HepG2 (cell line): ENCODE results near the gene TCF23. TPM values are rescaled to one million over a fixed set of nuclear protein-coding genes. Genes with fewer than 3 reads are reported as not detected.

Source experiments
- BATF2 ChIP-seq: sonication (generic); formaldehyde crosslinking; IDR thresholded peaks from 2 replicates; pipeline ENCODE4 v1.8.0; 2022; ENCODE audit warnings: mild to moderate bottlenecking, missing genetic modification reagents, moderate library complexity
- BRCA1 ChIP-seq: sonication (generic); formaldehyde crosslinking; IDR thresholded peaks from 2 replicates; pipeline ENCODE4 v1.4.0; 2020; ENCODE audit warnings: missing genetic modification reagents
- GZF1 ChIP-seq: sonication (generic); formaldehyde crosslinking; IDR thresholded peaks from 2 replicates; pipeline ENCODE4 v1.5.1; 2020; ENCODE audit warnings: mild to moderate bottlenecking, missing genetic modification reagents
- HOXA7 ChIP-seq: sonication (generic); formaldehyde crosslinking; IDR thresholded peaks from 2 replicates; pipeline ENCODE4 v1.8.1; 2022; ENCODE audit warnings: mild to moderate bottlenecking, missing genetic modification reagents, moderate library complexity
- JDP2 ChIP-seq: sonication (generic); formaldehyde crosslinking; IDR thresholded peaks from 2 replicates; pipeline ENCODE4 v1.8.1; 2022; ENCODE audit warnings: missing genetic modification reagents, borderline replicate concordance
- KDM5B ChIP-seq: sonication (generic); formaldehyde crosslinking; IDR thresholded peaks from 2 replicates; pipeline ENCODE4 v1.4.0; 2020; ENCODE audit warnings: missing genetic modification reagents, mild to moderate bottlenecking, borderline replicate concordance
- KIAA2018 ChIP-seq: sonication (generic); formaldehyde crosslinking; IDR thresholded peaks from 2 replicates; pipeline ENCODE4 v1.5.0; 2020; ENCODE audit warnings: mild to moderate bottlenecking, missing genetic modification reagents, borderline replicate concordance
- PBX2 ChIP-seq: IDR thresholded peaks from 2 replicates; pipeline ENCODE4 v1.6.1; 2016; ENCODE audit warnings: control low read depth
- STAT6 ChIP-seq: sonication (generic); formaldehyde crosslinking; IDR thresholded peaks from 2 replicates; pipeline ENCODE4 v1.4.0; 2020; ENCODE audit warnings: missing genetic modification reagents, mild to moderate bottlenecking, borderline replicate concordance
- TBX2 ChIP-seq: sonication (generic); formaldehyde crosslinking; IDR thresholded peaks from 2 replicates; pipeline ENCODE4 v1.5.0; 2020; ENCODE audit warnings: missing genetic modification reagents, mild to moderate bottlenecking, borderline replicate concordance
- ZFP62 ChIP-seq: sonication (generic); formaldehyde crosslinking; IDR thresholded peaks from 2 replicates; pipeline ENCODE4 v1.4.0; 2020; ENCODE audit warnings: missing genetic modification reagents
- ZNF350 ChIP-seq: sonication (generic); formaldehyde crosslinking; IDR thresholded peaks from 2 replicates; pipeline ENCODE4 v1.4.0; 2020; ENCODE audit warnings: mild to moderate bottlenecking, low read depth, missing genetic modification reagents, borderline replicate concordance
- ZNF354B ChIP-seq: sonication (generic); formaldehyde crosslinking; IDR thresholded peaks from 2 replicates; pipeline ENCODE4 v1.8.0; 2022; ENCODE audit warnings: mild to moderate bottlenecking, missing genetic modification reagents
- ZNF44 ChIP-seq: sonication (generic); formaldehyde crosslinking; IDR thresholded peaks from 2 replicates; pipeline ENCODE4 v1.5.1; 2020; ENCODE audit warnings: mild to moderate bottlenecking, missing genetic modification reagents
- polyA plus RNA-seq, 8 experiments: library from polyadenylated mRNA; depleted of rRNA in 3 of 8; stranded (reverse) in 7 of 8; unstranded in 1 of 8; fragments of >200 nt; fragmentation: Illumina TruSeq in 4 of 8; extraction: Trizol in 4 of 8; gene quantifications; 2 replicates each; pipeline versions ENCODE4 v1.2.1 to v1.2.3, GENCODE V29; 2011 to 2016; ENCODE audit warnings: low read depth in 4 of 8, missing spikeins in 1 of 8, mixed read lengths in 1 of 8; ENCODE audit not compliant: insufficient read depth in 1 of 8
- total RNA-seq, 5 experiments: library from RNA; depleted of rRNA; stranded (reverse); fragments of >200 nt; fragmentation: Illumina TruSeq; extraction: Trizol; gene quantifications; 2 replicates each; pipeline ENCODE4 v1.2.3, GENCODE V29; 2016; ENCODE audit warnings: low read depth in 1 of 5

TCF23 gene
- total and polyA plus RNA-seq, 2 of the 13 experiments (the other 11 are each of a cell fraction or from before 2014, with no cell fraction given) = 0.02 to 1.4 TPM

- TF ChIP-seq ZNF350 (CRISPR knock-in tag) (no peak), GZF1 (CRISPR knock-in tag) (0 out of 2 replicates have a peak, but pooled peaks have one; percentile 68), ZNF44 (no peak), BATF2 (CRISPR knock-in tag) (no peak), KIAA2018 (CRISPR knock-in tag) (no peak), HOXA7 (CRISPR knock-in tag) (no peak), PBX2 (CRISPR knock-in tag) (no peak), TBX2 (peak; percentile 66; the same call in 1 of the 2 replicates), ZNF354B (CRISPR knock-in tag) (no peak), BRCA1 (CRISPR knock-in tag) (no peak), ZFP62 (no peak), KDM5B (no peak), STAT6 (CRISPR knock-in tag) (no peak), JDP2 (CRISPR knock-in tag) (no peak)
Observed at GRCh38 chr2:27185331-27186026, 36.7 kb downstream of the TCF23 start (continued).
